Endothelial cell of coronary artery (primary cell): ENCODE data around the gene EPHB4. TPM values are rescaled to one million over a fixed set of nuclear protein-coding genes. Genes with fewer than 3 reads are reported as not detected.

ENCODE experiments used
- total RNA-seq: library from RNA; depleted of rRNA; stranded (reverse); fragments of >200 nt; gene quantifications from 2 replicates; pipeline ENCODE4 v1.2.3, GENCODE V29; 2014

The EPHB4 gene
- total RNA-seq = 281 and 308 TPM in 2 replicates

GRCh38 chr7:100827330-100828226, at the start of gene EPHB4:
Gene EPHB4 (minus strand): TSS chr7:100827523. CDS start chr7:100827030, 493 bp downstream.

GRCh38 chr7:100874577-100875355, 47.4 kb upstream of the EPHB4 start, which contains the start of gene SRRT:
Gene SRRT (plus strand): TSS chr7:100875103. CDS start chr7:100875591, 488 bp downstream.

GRCh38 chr7:100867040-100867775, 39.9 kb upstream of the EPHB4 start, which contains the start of gene TRIP6:
Gene TRIP6 (plus strand): TSS chr7:100867387. CDS start chr7:100867498, 111 bp downstream.

GRCh38 chr7:100852048-100852872, 24.9 kb upstream of the EPHB4 start, which contains the start of gene SLC12A9:
Gene SLC12A9 (plus strand): TSS chr7:100852713. CDS start chr7:100854198, 1,485 bp downstream.

Other genes starting within 250 kb of the EPHB4 start
- gene LRCH4, start 241.4 kb downstream of the EPHB4 start, total RNA-seq = 6.2 and 9.3 TPM in 2 replicates
- 0.09 and 0.28 TPM in 2 replicates for gene FBXO24, start 241.2 kb downstream of the EPHB4 start, total RNA-seq
- gene PCOLCE, start 225.2 kb downstream of the EPHB4 start, total RNA-seq = 0.28 and 0.45 TPM in 2 replicates
- 4.0 and 4.2 TPM in 2 replicates for gene MOSPD3, start 215.0 kb downstream of the EPHB4 start, total RNA-seq
- gene TFR2, start 186.0 kb downstream of the EPHB4 start, total RNA-seq = 0.18 and 0.19 TPM in 2 replicates
- gene ACTL6B, start 171.1 kb downstream of the EPHB4 start, total RNA-seq = not detected in 2 replicates
- gene GNB2, start 153.8 kb downstream of the EPHB4 start, total RNA-seq = 79.3 and 96.9 TPM in 2 replicates
- 12.1 and 16.4 TPM in 2 replicates for gene GIGYF1, start 133.3 kb downstream of the EPHB4 start, total RNA-seq
- gene POP7, start 121.4 kb downstream of the EPHB4 start, total RNA-seq = 34.6 and 45.7 TPM in 2 replicates
- gene EPO, start 107.1 kb downstream of the EPHB4 start, total RNA-seq = not detected in 2 replicates
- not detected in 2 replicates for gene ZAN, start 93.9 kb downstream of the EPHB4 start, total RNA-seq
- gene SLC12A9, start 25.2 kb upstream of the EPHB4 start, total RNA-seq = 20.0 and 22.2 TPM in 2 replicates
- 64.1 and 73.1 TPM in 2 replicates for gene TRIP6, start 39.9 kb upstream of the EPHB4 start, total RNA-seq
- gene SRRT, start 47.6 kb upstream of the EPHB4 start, total RNA-seq = 49.1 and 58.4 TPM in 2 replicates
- 2.5 and 5.3 TPM in 2 replicates for gene UFSP1, start 62.2 kb upstream of the EPHB4 start, total RNA-seq
- 0.18 and 0.28 TPM in 2 replicates for gene ACHE, start 68.4 kb upstream of the EPHB4 start, total RNA-seq
- under 0.01 TPM in 1 of 2 replicates, not detected in the other for gene MUC3A, start 122.0 kb upstream of the EPHB4 start, total RNA-seq
- not detected in 2 replicates for gene MUC12, start 142.0 kb upstream of the EPHB4 start, total RNA-seq
- not detected in 2 replicates for gene MUC17, start 192.6 kb upstream of the EPHB4 start, total RNA-seq